NCI-H345 treated with DMSO at 0.1 percent for 48 hours (cell line): ENCODE data around the gene LSG1.
A peak's percentile ranks its signal among the peaks of the same experiment; 100 is the strongest.
"Not testable (repeated sequence)": the region's sequence is repeated elsewhere in the genome, so short reads cannot be mapped to it uniquely, and the experiment has no call there.

Experiments
- DNase-seq: peaks from one replicate; lab custom pipeline; 2025; ENCODE audit not compliant: unreplicated experiment; lab: John Stamatoyannopoulos, UW

Gene LSG1

GRCh38 chr3:194658477-194659242 lies 13.3 kb downstream of the LSG1 start:
- no peak for DNase-seq

- DNase-seq = no peak
Observed at GRCh38 chr3:194657439-194657838, 14.6 kb downstream of the LSG1 start.

GRCh38 chr3:194654443-194654842 lies 17.5 kb downstream of the LSG1 start:
- no peak for DNase-seq

- no peak for DNase-seq
Observed at GRCh38 chr3:194647747-194648146, 24.2 kb downstream of the LSG1 start.

- DNase-seq = no peak
Observed at GRCh38 chr3:194642769-194643168, 29.2 kb downstream of the LSG1 start.

- DNase-seq = no peak
Observed at GRCh38 chr3:194640829-194641228, 31.2 kb downstream of the LSG1 start.

- DNase-seq = no peak
Observed at GRCh38 chr3:194638991-194639605, 32.9 kb downstream of the LSG1 start.

GRCh38 chr3:194637541-194638400 lies 34.2 kb downstream of the LSG1 start:
- no peak for DNase-seq

GRCh38 chr3:194637066-194637465 lies 34.9 kb downstream of the LSG1 start:
- DNase-seq = no peak

GRCh38 chr3:194633349-194634004 lies 38.5 kb downstream of the LSG1 start, which contains the start of gene TMEM44:
Gene TMEM44 (minus strand): TSS chr3:194633419. CDS start chr3:194633215, 204 bp downstream.
- peak; percentile 71 for DNase-seq

- peak; percentile 61 for DNase-seq
Observed at GRCh38 chr3:194632809-194633348, 39.1 kb downstream of the LSG1 start.

- DNase-seq = no peak
Observed at GRCh38 chr3:194632226-194632808, 39.7 kb downstream of the LSG1 start.

GRCh38 chr3:194631696-194632095 lies 40.3 kb downstream of the LSG1 start:
- DNase-seq = no peak

GRCh38 chr3:194630681-194631080 lies 41.3 kb downstream of the LSG1 start:
- not testable (repeated sequence) for DNase-seq

GRCh38 chr3:194624956-194625355 lies 47.0 kb downstream of the LSG1 start:
- DNase-seq = no peak

GRCh38 chr3:194623449-194624290 lies 48.3 kb downstream of the LSG1 start:
- DNase-seq = no peak

GRCh38 chr3:194622621-194623340 lies 49.2 kb downstream of the LSG1 start:
- no peak for DNase-seq

- DNase-seq = no peak
Observed at GRCh38 chr3:194621947-194622346, 50.0 kb downstream of the LSG1 start.

- no peak for DNase-seq
Observed at GRCh38 chr3:194620196-194620595, 51.8 kb downstream of the LSG1 start.
